ENCODE results near the gene SUSD6. TPM values are rescaled to one million over a fixed set of nuclear protein-coding genes. Genes with fewer than 3 reads are reported as not detected.

Gene SUSD6
- total RNA-seq, 1 experiment from 2014 or later = 24.1 TPM

GRCh38 chr14:69753860-69754259, 142.5 kb downstream of the SUSD6 start:
- H3K27ac ChIP-seq = no peak overlapping the region
- H3K4me1 ChIP-seq (replicated peaks; ENCODE audit: insufficient read depth) = no peaks in the 10 kb centered on the region
- POLR2A ChIA-PET (ENCODE audit: unreplicated experiment) = no interaction called here
- TF ChIP-seq EZH2 (IDR thresholded peaks at IDR 0.05; ENCODE audit: low read depth) = no peak
- TF ChIP-seq, protein P1, sequence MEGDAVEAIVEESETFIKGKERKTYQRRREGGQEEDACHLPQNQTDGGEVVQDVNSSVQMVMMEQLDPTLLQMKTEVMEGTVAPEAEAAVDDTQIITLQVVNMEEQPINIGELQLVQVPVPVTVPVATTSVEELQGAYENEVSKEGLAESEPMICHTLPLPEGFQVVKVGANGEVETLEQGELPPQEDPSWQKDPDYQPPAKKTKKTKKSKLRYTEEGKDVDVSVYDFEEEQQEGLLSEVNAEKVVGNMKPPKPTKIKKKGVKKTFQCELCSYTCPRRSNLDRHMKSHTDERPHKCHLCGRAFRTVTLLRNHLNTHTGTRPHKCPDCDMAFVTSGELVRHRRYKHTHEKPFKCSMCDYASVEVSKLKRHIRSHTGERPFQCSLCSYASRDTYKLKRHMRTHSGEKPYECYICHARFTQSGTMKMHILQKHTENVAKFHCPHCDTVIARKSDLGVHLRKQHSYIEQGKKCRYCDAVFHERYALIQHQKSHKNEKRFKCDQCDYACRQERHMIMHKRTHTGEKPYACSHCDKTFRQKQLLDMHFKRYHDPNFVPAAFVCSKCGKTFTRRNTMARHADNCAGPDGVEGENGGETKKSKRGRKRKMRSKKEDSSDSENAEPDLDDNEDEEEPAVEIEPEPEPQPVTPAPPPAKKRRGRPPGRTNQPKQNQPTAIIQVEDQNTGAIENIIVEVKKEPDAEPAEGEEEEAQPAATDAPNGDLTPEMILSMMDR (conservative IDR thresholded peaks at IDR 0.05) = no peak
- no peaks in the 10 kb centered on the region for H3K36me3 ChIP-seq (ENCODE audit: low read depth)
- H3K4me3 ChIP-seq = no peak overlapping the region
- H2AFZ ChIP-seq = no peak overlapping the region
- CTCF ChIA-PET = no interaction called here
- H3K4me2 ChIP-seq = no peak overlapping the region
- H3F3A ChIP-seq (ENCODE audit: insufficient read depth, low read depth) = no peaks in the 10 kb centered on the region
- intact Hi-C loops (cut with micrococcal nuclease; ENCODE audit: unreplicated experiment) = no loop called here
- BruUV-seq (replicated peaks) = no TSS peak
- no peaks in the 10 kb centered on the region for H3K9me2 ChIP-seq (ENCODE audit: insufficient read depth)
- DNase-seq = no peak
- no peaks in the 10 kb centered on the region for H4K20me1 ChIP-seq (ENCODE audit: insufficient read depth)
- no peaks in the 10 kb centered on the region for H3K9me3 ChIP-seq (ENCODE audit: insufficient read depth, low read depth)
- no peaks in the 10 kb centered on the region for H3K79me2 ChIP-seq (ENCODE audit: low read depth)
- no peaks in the 10 kb centered on the region for H3K27me3 ChIP-seq (ENCODE audit: insufficient read depth, low read depth)

GRCh38 chr14:69754487-69754886, 143.1 kb downstream of the SUSD6 start:
- Histone ChIP-seq H4K20me1 (ENCODE audit: insufficient read depth) (no peaks in the 10 kb centered on the region), H3K79me2 (ENCODE audit: low read depth) (no peaks in the 10 kb centered on the region), H3K4me3 (no peak overlapping the region), H3K27me3 (ENCODE audit: insufficient read depth, low read depth) (no peaks in the 10 kb centered on the region), H2AFZ (no peak overlapping the region), H3K9me2 (ENCODE audit: insufficient read depth) (no peaks in the 10 kb centered on the region), H3F3A (ENCODE audit: insufficient read depth, low read depth) (no peaks in the 10 kb centered on the region), H3K27ac (no peak overlapping the region), H3K4me1 (replicated peaks; ENCODE audit: insufficient read depth) (no peaks in the 10 kb centered on the region), H3K36me3 (ENCODE audit: low read depth) (no peaks in the 10 kb centered on the region), H3K4me2 (no peak overlapping the region), H3K9me3 (ENCODE audit: insufficient read depth, low read depth) (no peaks in the 10 kb centered on the region)
- POLR2A ChIA-PET (ENCODE audit: unreplicated experiment) = no interaction called here
- TF ChIP-seq EZH2 (IDR thresholded peaks at IDR 0.05; ENCODE audit: low read depth) = no peak
- TF ChIP-seq, protein P1 (conservative IDR thresholded peaks at IDR 0.05) = no peak
- DNase-seq = no peak
- no TSS peak for BruUV-seq (replicated peaks)
- CTCF ChIA-PET = no interaction called here
- intact Hi-C loops (cut with micrococcal nuclease; ENCODE audit: unreplicated experiment) = no loop called here

DNA sequence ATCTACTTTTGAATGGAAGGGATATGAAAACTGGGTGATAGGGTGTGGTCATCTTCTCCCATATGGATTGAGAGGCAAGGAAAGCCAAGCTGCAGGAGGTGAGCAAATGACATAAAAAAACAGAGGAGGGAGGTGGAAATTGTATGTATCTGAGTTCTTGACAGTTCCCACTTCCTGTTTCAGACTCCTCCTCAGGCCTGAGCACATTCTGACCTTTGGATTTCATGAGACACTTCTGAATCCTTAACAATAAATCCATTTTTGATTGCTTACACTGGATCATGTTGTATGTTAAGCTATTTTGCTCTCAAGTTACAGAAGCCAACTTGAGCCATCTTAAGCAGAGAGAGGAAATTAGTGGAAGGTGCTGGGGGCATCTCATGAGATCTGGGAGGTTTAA, 143.9 kb downstream of the SUSD6 start:
- intact Hi-C loops (cut with micrococcal nuclease; ENCODE audit: unreplicated experiment) = no loop called here
- Histone ChIP-seq H3K4me3 (no peak overlapping the region), H4K20me1 (ENCODE audit: insufficient read depth) (no peaks in the 10 kb centered on the region), H3K27ac (no peak overlapping the region), H2AFZ (no peak overlapping the region), H3K9me2 (ENCODE audit: insufficient read depth) (no peaks in the 10 kb centered on the region), H3K27me3 (ENCODE audit: insufficient read depth, low read depth) (no peaks in the 10 kb centered on the region), H3K79me2 (ENCODE audit: low read depth) (no peaks in the 10 kb centered on the region), H3K4me1 (replicated peaks; ENCODE audit: insufficient read depth) (no peaks in the 10 kb centered on the region), H3K4me2 (no peak overlapping the region), H3K36me3 (ENCODE audit: low read depth) (no peaks in the 10 kb centered on the region), H3K9me3 (ENCODE audit: insufficient read depth, low read depth) (no peaks in the 10 kb centered on the region), H3F3A (ENCODE audit: insufficient read depth, low read depth) (no peaks in the 10 kb centered on the region)
- TF ChIP-seq EZH2 (IDR thresholded peaks at IDR 0.05; ENCODE audit: low read depth) = no peak
- TF ChIP-seq, protein P1 (conservative IDR thresholded peaks at IDR 0.05) = no peak
- DNase-seq = no peak
- BruUV-seq (replicated peaks) = no TSS peak
- ChIA-PET POLR2A (ENCODE audit: unreplicated experiment) (no interaction called here), CTCF (no interaction called here)

Measured in PC-9 (cell line).